GM12874 (cell line): ENCODE results near the gene UST.

Source experiments
- CTCF ChIP-seq: IDR thresholded peaks from 2 replicates; pipeline ENCODE4 v1.5.1; 2011; ENCODE audit warnings: low read depth, mild to moderate bottlenecking, control low read depth, low read length, moderate library complexity; ENCODE audit not compliant: insufficient read depth

Gene UST

DNA sequence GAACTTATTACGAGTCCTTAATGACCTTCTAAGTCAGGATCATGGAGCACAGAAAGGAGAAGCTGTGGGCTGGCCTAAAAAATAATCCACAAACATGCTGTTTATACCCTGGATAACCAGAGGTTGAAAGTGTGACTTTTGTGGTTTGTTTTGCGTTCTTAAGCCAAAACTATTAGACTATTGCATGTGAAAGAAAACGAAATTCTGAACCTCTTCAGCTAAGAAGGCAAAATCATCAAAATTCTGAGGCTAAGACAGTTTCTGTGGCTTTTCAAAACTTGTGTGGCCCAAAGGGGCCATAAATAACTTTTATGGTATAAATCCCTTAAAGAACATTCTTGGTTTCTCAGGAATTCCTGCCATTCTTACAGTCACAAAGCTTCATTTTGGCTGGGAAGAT lies 251.0 kb downstream of the UST start:
- no peak for TF ChIP-seq CTCF

DNA sequence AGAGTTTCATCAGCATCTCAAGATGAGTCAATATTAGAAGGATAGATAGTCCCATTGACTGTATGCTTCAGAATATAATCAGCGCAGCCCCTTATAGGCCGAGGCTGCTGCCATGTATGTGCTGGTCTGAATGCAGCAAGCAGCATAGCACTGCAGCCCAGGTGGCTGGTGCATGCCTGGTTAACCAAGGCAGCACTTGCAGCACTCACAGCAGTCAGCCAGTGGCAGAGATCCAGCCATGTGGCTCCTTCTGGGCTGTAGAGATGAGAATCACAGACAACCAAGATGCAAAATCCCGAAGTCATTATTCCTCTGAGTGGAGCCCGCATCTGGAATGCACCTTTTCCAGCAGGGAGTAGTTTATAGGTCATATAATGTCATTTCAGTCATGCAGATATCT lies 251.9 kb downstream of the UST start:
- no peak for TF ChIP-seq CTCF

GRCh38 chr6:148999501-148999900 lies 252.7 kb downstream of the UST start:
- TF ChIP-seq CTCF = no peak

GRCh38 chr6:148999929-149000468 lies 253.2 kb downstream of the UST start:
- no peak for TF ChIP-seq CTCF

- TF ChIP-seq CTCF = no peak
Measured at GRCh38 chr6:149001422-149001821, 254.6 kb downstream of the UST start.

DNA sequence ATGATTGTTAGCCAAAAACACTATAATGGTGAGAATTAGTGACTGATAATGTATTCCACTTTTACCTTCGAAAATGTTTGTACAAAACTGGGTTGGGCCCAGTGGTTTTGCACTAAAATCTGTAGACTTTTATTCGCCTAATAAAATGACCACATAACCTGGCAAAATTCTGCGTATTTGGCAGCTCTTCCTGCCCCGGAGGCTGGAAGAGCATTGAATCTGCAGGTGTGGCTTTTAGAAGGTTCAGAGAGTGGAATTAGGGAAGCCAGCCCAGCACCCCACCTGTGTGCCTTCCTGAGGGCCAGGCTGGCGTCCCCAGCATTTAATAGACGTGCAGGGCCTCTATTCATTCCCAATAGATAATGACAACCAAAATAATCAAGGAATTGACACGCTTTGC lies 256.7 kb downstream of the UST start:
- TF ChIP-seq CTCF = no peak

- no peak for TF ChIP-seq CTCF
Measured at GRCh38 chr6:149004664-149005063, 257.8 kb downstream of the UST start.
